ENCODE measurements around the gene ARHGEF17.

Gene ARHGEF17

GRCh38 chr11:73350908-73351636 is 43.0 kb downstream of the ARHGEF17 start:
- peak; percentile 28 to 55 for DNase-seq (ENCODE audit: low read depth in 1 of 2, low spot score in 1 of 2)

DNA sequence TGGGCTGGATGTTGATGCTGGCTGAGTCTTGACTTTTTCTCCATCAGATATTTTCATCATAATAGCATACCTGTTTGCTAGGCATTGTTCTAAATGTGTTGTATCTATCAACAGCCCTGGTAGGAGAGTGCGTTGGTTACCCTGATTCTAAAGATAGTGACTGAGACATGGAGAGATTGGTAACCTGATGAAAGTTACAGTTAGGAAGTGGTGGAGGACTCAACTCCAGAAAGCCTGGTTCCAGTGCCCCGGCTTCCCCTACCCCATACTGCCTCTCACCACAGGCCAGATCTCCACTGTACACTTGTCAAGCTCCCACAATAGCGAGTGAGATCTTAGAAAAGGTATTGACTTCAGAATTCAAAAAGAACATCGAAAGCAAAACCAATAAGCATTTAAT is 45.3 kb downstream of the ARHGEF17 start:
- no peak for DNase-seq (ENCODE audit: low read depth in 1 of 2, low spot score in 1 of 2)

DNA sequence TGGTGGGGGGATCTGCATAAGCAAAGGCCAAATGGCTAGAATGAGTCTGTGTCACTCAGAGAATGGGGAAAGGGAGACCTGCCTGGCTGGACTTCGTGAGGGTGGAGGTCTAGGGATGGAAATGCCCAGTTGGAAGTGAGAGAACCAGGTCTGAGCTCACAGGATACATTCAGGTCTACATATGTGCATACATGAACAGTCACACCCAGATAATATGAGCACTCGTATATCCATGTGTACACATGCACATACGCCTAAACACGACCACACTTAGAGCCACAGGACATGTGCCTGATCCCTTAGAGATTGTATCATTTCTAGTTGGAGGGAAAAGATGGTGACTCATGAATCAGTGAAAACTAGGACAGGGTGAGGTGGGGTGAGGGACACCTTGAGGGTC is 47.0 kb downstream of the ARHGEF17 start:
- DNase-seq (ENCODE audit: low read depth in 1 of 2, low spot score in 1 of 2), result no peak

DNA sequence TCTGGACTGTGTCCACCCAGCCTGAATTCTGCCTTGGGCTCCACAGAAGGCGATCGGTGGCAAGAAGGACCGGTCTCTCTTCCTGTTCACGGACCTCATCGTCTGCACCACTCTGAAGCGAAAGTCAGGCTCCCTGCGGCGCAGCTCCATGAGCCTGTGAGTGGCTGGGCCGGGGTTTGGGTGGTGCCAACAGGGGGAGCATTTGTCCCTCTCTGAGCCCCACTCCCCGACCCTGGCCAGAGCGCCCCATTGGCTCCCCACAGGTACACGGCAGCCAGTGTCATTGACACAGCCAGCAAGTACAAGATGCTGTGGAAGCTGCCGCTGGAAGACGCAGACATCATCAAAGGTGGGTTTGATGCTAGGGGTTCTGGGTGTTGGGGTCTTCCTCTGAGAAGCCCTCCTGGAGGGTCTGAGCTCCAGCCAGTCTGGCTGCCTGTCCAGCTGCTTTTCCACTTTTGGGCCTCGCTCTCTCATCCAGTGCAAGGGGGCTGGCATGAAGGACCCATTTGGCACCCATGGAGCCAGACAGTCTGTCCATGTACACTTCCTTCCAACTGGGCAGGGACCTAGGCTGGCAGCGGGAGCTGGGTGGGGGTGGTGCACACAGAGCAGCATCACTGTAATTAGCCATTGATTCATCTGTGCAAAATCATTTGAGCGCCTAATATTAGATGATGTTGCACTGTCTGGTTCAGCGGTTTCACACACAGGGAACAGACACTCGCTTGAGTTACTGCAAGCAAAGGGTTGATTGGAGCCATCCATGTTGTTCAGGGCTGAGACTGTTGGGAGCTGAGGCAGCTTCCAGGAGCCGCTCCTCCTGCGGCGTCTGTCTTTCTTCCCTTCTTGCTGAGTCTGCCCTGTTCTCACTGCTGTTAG is 49.1 kb downstream of the ARHGEF17 start:
- DNase-seq (ENCODE audit: low read depth in 1 of 2, low spot score in 1 of 2), result no peak

- DNase-seq (ENCODE audit: low read depth in 1 of 2, low spot score in 1 of 2), result no peak
Measured at GRCh38 chr11:73358071-73358470, 50.0 kb downstream of the ARHGEF17 start.

GRCh38 chr11:73359341-73359740 is 51.3 kb downstream of the ARHGEF17 start:
- DNase-seq (ENCODE audit: low read depth in 1 of 2, low spot score in 1 of 2), result no peak

- DNase-seq (ENCODE audit: low read depth in 1 of 2, low spot score in 1 of 2), result no peak
Measured at GRCh38 chr11:73359930-73360742, 52.1 kb downstream of the ARHGEF17 start.

GRCh38 chr11:73360743-73361369 is 52.8 kb downstream of the ARHGEF17 start:
- DNase-seq (ENCODE audit: low read depth in 1 of 2, low spot score in 1 of 2), result no peak

- DNase-seq (ENCODE audit: low read depth in 1 of 2, low spot score in 1 of 2), result no peak
Measured at GRCh38 chr11:73361953-73362776, 54.1 kb downstream of the ARHGEF17 start.

DNA sequence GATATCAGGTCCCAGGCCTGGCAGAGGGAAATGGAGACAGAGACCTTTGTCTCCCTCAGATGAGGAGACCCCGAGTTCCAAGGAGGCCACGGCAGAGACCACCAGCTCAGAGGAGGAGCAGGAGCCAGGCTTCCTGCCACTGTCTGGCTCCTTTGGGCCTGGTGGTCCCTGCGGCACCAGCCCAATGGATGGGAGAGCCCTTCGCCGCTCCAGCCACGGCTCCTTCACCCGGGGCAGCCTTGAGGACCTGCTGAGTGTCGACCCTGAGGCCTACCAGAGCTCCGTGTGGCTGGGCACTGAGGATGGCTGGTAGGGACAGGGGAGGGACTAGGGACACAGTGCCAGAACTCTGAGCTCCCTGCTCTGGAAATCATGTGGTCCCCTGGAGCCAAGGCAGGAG is 55.1 kb downstream of the ARHGEF17 start:
- no peak for DNase-seq (ENCODE audit: low read depth in 1 of 2, low spot score in 1 of 2)

DNA sequence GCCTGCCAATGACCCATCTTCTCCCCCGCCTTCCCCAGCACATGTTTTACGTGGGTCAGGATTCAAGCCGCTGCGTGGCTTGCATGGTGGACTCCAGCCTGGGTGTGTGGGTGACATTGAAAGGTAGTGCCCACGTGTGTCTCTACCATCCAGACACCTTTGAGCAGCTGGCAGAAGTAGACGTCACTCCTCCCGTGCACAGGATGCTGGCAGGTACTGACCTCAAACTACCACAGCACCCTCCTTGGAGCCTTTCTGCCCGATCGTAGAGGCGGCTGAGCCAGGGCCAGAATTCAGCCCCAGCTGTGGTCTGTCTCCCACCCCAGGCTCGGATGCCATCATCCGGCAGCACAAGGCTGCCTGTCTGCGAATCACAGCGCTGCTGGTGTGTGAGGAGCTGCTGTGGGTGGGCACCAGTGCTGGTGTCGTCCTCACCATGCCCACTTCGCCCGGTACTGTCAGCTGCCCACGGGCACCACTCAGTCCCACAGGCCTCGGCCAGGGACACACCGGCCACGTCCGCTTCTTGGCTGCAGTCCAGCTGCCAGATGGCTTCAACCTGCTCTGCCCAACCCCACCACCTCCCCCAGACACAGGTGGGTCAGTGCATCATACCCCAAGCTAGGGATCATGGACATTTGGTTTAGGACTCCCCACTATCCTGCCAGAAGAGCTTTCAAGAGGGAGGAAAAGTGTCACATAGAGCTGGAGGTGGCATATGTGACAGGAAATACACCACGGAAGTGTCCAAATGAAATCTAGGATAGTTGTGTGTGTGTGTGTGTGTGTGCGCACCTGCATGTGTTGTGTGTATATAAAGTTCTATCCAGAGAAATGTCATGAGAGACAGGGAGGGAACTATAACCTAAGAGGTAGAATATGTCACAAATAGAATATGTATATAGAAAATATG is 57.5 kb downstream of the ARHGEF17 start:
- DNase-seq (ENCODE audit: low read depth in 1 of 2, low spot score in 1 of 2), result no peak

DNA sequence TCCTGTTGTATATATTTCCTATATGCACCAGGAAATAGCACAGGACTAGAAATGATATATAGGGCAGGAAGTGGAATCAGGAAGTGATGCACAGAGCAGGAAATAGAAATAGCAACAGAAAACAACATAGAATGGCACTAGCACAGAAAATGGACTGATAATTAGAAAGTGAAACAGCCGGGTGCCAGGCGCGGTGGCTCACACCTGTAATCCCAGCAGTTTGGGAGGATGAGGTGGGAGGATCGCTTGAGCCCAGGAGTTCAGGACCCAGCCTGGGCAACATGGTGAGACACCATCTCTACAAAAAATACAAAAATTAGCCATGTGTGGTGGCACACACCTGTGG is 58.2 kb downstream of the ARHGEF17 start:
- no peak for DNase-seq (ENCODE audit: low read depth in 1 of 2, low spot score in 1 of 2)

DNA sequence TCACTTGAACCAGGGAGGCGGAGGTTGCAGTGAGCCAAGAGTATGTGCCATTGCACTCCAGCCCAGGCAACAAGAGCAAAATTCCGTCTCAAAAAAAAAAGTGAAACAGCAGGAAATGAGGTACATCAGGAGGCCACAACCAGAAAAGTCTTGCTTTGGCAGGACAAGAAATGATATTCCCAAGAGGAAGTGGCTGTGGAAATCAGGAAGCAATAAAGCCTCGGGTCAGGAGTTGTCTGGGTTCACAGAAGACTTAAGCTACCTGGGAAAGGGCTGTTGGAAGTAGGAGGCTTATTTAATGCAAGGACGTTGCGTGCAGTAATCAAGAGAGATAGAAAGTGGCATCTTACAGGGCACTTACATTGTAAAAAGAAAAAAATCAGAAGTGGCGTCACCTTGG is 58.9 kb downstream of the ARHGEF17 start:
- DNase-seq (ENCODE audit: low read depth in 1 of 2, low spot score in 1 of 2), result no peak

DNA sequence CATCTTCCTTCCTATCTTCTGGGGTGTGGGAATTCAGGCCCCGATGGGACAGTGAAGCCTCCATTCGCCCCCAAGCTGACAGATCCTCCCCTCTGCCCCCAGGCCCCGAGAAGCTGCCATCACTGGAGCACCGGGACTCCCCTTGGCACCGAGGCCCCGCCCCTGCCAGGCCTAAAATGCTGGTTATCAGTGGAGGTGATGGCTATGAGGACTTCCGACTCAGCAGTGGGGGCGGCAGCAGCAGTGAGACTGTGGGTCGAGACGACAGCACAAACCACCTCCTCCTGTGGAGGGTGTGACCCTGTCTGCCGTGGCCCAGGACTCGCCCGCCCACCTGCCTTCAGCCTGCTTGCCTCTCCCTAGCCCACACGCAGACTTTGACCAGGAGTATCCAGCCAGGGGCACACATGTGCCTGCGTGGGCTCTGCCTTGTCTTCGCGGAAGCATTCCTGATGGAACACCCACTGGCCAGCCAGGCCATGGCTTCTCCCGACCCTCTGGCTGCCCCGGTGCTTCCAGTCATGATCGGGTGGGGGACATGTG is 59.5 kb downstream of the ARHGEF17 start:
- no peak for DNase-seq (ENCODE audit: low read depth in 1 of 2, low spot score in 1 of 2)

GRCh38 chr11:73372375-73372993 is 64.4 kb downstream of the ARHGEF17 start:
- DNase-seq (ENCODE audit: low read depth in 1 of 2, low spot score in 1 of 2), result no peak

DNA sequence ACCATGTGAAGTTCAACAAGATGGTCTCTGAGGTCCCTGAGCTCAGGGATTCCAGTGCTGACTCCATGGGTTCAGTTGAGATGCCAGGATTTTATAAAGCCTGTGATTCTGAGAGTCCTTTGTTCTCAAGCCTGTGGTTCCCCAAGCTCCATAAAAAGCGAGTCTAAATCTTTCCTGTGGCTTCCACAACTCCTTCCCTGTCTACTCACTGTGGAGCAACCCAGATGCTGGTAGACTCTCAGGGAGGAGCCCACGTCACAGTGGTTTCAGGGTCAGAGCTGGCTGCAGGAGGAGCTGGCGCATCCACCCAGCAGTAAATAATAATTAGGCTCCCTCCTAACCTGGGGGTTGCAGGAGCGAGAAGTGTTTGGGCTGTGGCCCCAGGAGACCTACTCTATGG is 66.1 kb downstream of the ARHGEF17 start:
- DNase-seq (ENCODE audit: low read depth in 1 of 2, low spot score in 1 of 2), result no peak

DNA sequence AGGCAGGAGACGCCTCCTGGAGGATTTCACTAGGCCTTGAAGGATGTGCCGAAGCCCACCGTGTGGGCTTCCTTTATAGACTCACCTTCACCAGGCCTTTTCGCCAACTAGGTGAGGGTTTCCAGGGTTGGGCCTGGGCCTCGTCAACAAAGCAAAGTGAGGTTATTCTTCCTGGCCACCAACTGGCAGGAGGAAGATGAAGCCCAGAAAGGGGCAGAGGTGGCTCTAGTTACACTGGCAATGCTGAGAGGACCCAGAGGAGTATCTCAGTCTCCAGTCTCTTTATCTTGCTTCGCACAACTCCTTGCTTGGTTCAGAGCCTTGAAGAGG is 67.7 kb downstream of the ARHGEF17 start:
- DNase-seq (ENCODE audit: low read depth in 1 of 2, low spot score in 1 of 2), result no peak

- peak; percentile 87 to 97 for DNase-seq (ENCODE audit: low read depth in 1 of 2, low spot score in 1 of 2)
Measured at GRCh38 chr11:73376160-73376802, 68.2 kb downstream of the ARHGEF17 start, which contains the start of gene RELT. Gene RELT (plus strand): TSS chr11:73376399. CDS start chr11:73389137, 12,738 bp downstream.
